Measurements from ENCODE around the gene GOLGA3. TPM values are rescaled to one million over a fixed set of nuclear protein-coding genes. Genes with fewer than 3 reads are reported as not detected.
A peak's percentile ranks its signal among the peaks of the same experiment; 100 is the strongest.

Gene GOLGA3
- total RNA-seq, 4 donors from 2014 or later: 69.8 to 117 (median 97.7) TPM

- TF ChIP-seq CTCF (IDR thresholded peaks at IDR 0.05) (no peak), EP300 (IDR thresholded peaks at IDR 0.05) (no peak), POLR2A (IDR thresholded peaks at IDR 0.05) (no peak)
- Histone ChIP-seq H3K9me3 (no peaks in the 10 kb centered on the region), H3K27me3 (no peaks in the 10 kb centered on the region)
Observed at GRCh38 chr12:132834181-132834711, 5.6 kb upstream of the GOLGA3 start.

DNA sequence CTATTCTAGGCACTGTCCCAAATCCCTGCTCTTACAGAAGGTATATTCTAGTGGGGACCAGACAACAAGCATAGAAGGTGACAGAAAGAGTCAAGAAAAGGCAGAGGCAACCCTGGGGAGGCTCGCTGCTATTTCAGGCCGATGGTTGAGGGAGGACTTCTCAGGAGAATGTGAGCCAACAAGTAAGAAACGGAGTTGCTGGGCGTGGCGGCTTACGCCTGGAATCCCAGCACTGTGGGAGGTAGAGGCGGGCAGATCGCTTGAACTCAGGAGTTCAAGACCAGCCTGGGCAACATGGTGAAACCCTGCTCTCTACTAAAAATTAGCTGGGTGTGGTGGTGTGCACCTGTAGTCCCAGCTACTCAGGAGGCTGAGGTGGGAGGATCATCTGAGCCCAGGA lies 4.7 kb upstream of the GOLGA3 start:
- 91% methylated on average over 8 of the region's 8 CpGs for WGBS, 2 donors
- no peak for TF ChIP-seq POLR2A (IDR thresholded peaks at IDR 0.05)
- no peak for TF ChIP-seq EP300 (IDR thresholded peaks at IDR 0.05)
- TF ChIP-seq CTCF (IDR thresholded peaks at IDR 0.05): no peak
- no peak overlapping the region for H3K4me3 ChIP-seq
- peaks cover 0 to 13% (median 0%) of the 10 kb centered on the region in 4 donors for H3K4me1 ChIP-seq
- no peak for DNase-seq (ENCODE audit: low spot score in 2 of 2)
- no peaks in the 10 kb centered on the region for H3K27me3 ChIP-seq
- no peaks in the 10 kb centered on the region for H3K9me3 ChIP-seq
- no peak overlapping the region for H3K27ac ChIP-seq
- peaks cover 0 to 44% (median 0%) of the 10 kb centered on the region in 3 donors for H3K36me3 ChIP-seq

More at GRCh38 chr12:132834181-132834711, 5.6 kb upstream of the GOLGA3 start:
- Histone ChIP-seq H3K4me3 (no peak overlapping the region), H3K4me1 (peaks cover 0 to 17% (median 0%) of the 10 kb centered on the region in 4 donors), H3K27ac (no peak overlapping the region), H3K36me3 (peaks cover 0 to 53% (median 0%) of the 10 kb centered on the region in 3 donors)
- no peak for DNase-seq (ENCODE audit: low spot score in 2 of 2)
- 80 to 83% methylated on average over 5 of the region's 5 CpGs for WGBS, 2 donors

- Histone ChIP-seq H3K4me1 (peaks cover 0 to 17% (median 9%) of the 10 kb centered on the region in 4 donors), H3K27ac (no peak overlapping the region), H3K36me3 (peaks cover 0 to 36% (median 0%) of the 10 kb centered on the region in 3 donors), H3K4me3 (no peak overlapping the region), H3K27me3 (no peaks in the 10 kb centered on the region), H3K9me3 (no peaks in the 10 kb centered on the region)
- TF ChIP-seq CTCF (IDR thresholded peaks at IDR 0.05) (no peak), POLR2A (IDR thresholded peaks at IDR 0.05) (no peak), EP300 (IDR thresholded peaks at IDR 0.05) (no peak)
- WGBS, 2 donors: 82 to 87% methylated on average over 11 of the region's 11 CpGs
- DNase-seq (ENCODE audit: low spot score in 2 of 2): no peak
Observed at GRCh38 chr12:132831771-132832170, 3.1 kb upstream of the GOLGA3 start.

GRCh38 chr12:132827763-132828703 lies 636 bp downstream of the GOLGA3 start:
- TF ChIP-seq EP300 (IDR thresholded peaks at IDR 0.05) (no peak), CTCF (IDR thresholded peaks at IDR 0.05) (no peak), POLR2A (IDR thresholded peaks at IDR 0.05) (no peak)
- no peak for DNase-seq (ENCODE audit: low spot score in 2 of 2)
- 10 to 14% methylated on average over 41 to 51 of the region's 59 CpGs for WGBS, 2 donors

DNA sequence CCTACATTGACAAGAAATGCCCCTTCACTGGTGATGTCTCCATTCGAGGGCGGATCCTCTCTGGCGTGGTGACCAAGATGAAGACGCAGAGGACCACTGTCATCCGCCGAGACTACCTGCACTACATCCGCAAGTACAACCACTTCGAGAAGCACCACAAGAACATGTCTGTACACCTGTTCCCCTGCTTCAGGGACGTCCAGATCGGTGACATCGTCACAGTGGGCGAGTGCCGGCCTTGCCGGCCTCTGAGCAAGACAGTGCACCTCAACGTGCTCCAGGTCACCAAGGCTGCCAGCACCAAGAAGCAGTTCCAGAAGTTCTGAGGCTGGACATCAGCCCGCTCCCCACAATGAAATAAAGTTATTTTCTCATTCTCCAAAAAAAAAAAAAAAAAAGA lies 2.8 kb downstream of the GOLGA3 start:
- DNase-seq (ENCODE audit: low spot score in 2 of 2): no peak
- no peak overlapping the region for H3K27ac ChIP-seq
- WGBS, 2 donors: 90 to 93% methylated on average over 16 of the region's 16 CpGs
- H3K9me3 ChIP-seq: no peaks in the 10 kb centered on the region
- no peak for TF ChIP-seq POLR2A (IDR thresholded peaks at IDR 0.05)
- TF ChIP-seq CTCF (IDR thresholded peaks at IDR 0.05): no peak
- TF ChIP-seq EP300 (IDR thresholded peaks at IDR 0.05): no peak
- no peak overlapping the region for H3K4me3 ChIP-seq
- no peaks in the 10 kb centered on the region for H3K27me3 ChIP-seq
- peaks cover 0 to 27% (median 11%) of the 10 kb centered on the region in 4 donors for H3K4me1 ChIP-seq
- peaks cover 0 to 57% (median 0%) of the 10 kb centered on the region in 3 donors for H3K36me3 ChIP-seq

More at GRCh38 chr12:132827763-132828703, 636 bp downstream of the GOLGA3 start:
- H3K4me3 ChIP-seq: peak overlapping the region; percentile 87 to 88 (median 88)
- H3K27ac ChIP-seq: peak overlapping the region; percentile 54 to 97 (median 88)
- H3K36me3 ChIP-seq: peaks cover 0 to 40% (median 0%) of the 10 kb centered on the region in 3 donors
- peaks cover 0 to 27% (median 11%) of the 10 kb centered on the region in 4 donors for H3K4me1 ChIP-seq
- no peaks in the 10 kb centered on the region for H3K9me3 ChIP-seq
- no peaks in the 10 kb centered on the region for H3K27me3 ChIP-seq
